Stimulated activated CD8-positive, alpha-beta memory T cell treated with anti-CD3 and anti-CD28 coated beads, Interleukin-2, amount 100 ng/mL, for 1 hour (primary cell): ENCODE measurements around the gene ITPKB.

Experiments used
- DNase-seq, 2 donors: peaks; one replicate each; pipeline ENCODE4 v3.0.0-alpha.2; 2020; ENCODE audit warnings: low read depth in 2 of 2

The ITPKB gene

GRCh38 chr1:226665505-226666163, 73.4 kb downstream of the ITPKB start:
- DNase-seq = no peak

GRCh38 chr1:226664413-226665101, 74.5 kb downstream of the ITPKB start:
- DNase-seq = no peak

GRCh38 chr1:226663327-226663704, 75.8 kb downstream of the ITPKB start:
- DNase-seq = no peak

- DNase-seq = peak; percentile 63 to 66
Measured at GRCh38 chr1:226662642-226663326, 76.3 kb downstream of the ITPKB start.

GRCh38 chr1:226661965-226662364, 77.1 kb downstream of the ITPKB start:
- no peak for DNase-seq

GRCh38 chr1:226661271-226661670, 77.8 kb downstream of the ITPKB start:
- DNase-seq = no peak

- no peak for DNase-seq
Measured at GRCh38 chr1:226660410-226661182, 78.5 kb downstream of the ITPKB start.

- no peak for DNase-seq
Measured at GRCh38 chr1:226659641-226660040, 79.4 kb downstream of the ITPKB start.

GRCh38 chr1:226659136-226659535, 79.9 kb downstream of the ITPKB start:
- DNase-seq = no peak

GRCh38 chr1:226658546-226659125, 80.4 kb downstream of the ITPKB start:
- DNase-seq = no peak

GRCh38 chr1:226657895-226658545, 81.1 kb downstream of the ITPKB start:
- no peak for DNase-seq

GRCh38 chr1:226656601-226657277, 82.3 kb downstream of the ITPKB start:
- DNase-seq = no peak

- DNase-seq = no peak
Measured at GRCh38 chr1:226656201-226656600, 82.9 kb downstream of the ITPKB start.

GRCh38 chr1:226655251-226656163, 83.6 kb downstream of the ITPKB start:
- no peak for DNase-seq

GRCh38 chr1:226654668-226655055, 84.4 kb downstream of the ITPKB start:
- no peak for DNase-seq

- no peak for DNase-seq
Measured at GRCh38 chr1:226654046-226654667, 84.9 kb downstream of the ITPKB start.

GRCh38 chr1:226653311-226653921, 85.7 kb downstream of the ITPKB start:
- peak; percentile 33 to 39 for DNase-seq

- DNase-seq = no peak
Measured at GRCh38 chr1:226652613-226653012, 86.5 kb downstream of the ITPKB start.

- DNase-seq = no peak
Measured at GRCh38 chr1:226651732-226652105, 87.4 kb downstream of the ITPKB start.
